Fibroblast of skin of right biceps (primary cell): ENCODE measurements around the gene SLC18B1.

Experiments
- DNase-seq: peaks from one replicate; pipeline ENCODE4 v3.0.0-alpha.2; 2013

The SLC18B1 gene

GRCh38 chr6:132797951-132798868 is at the start of gene SLC18B1:
TSS of gene SLC18B1 (minus strand) at chr6:132798637. CDS start at chr6:132798456, 181 bp downstream.
- DNase-seq, result peak; percentile 28

- DNase-seq, result no peak
Observed at GRCh38 chr6:132843316-132844035, 45.0 kb upstream of the SLC18B1 start.

DNA sequence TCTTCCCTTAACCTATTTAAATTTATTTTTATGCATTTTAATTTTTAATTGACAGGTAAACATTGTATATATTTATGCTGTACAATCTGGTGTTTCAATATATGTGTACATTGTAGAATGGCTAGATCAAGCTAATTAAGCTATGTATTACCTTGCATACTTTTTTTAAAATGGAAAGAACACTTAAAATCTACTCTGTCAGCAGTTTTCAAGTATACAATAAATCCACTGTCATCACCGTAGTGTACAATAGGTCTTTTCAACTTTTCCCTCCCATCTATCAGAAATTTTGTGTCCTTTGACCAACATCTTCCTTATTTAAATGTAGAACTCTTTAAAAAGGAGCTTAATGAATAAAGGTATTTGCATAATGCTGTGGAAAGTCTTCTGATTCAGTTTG is 43.5 kb upstream of the SLC18B1 start:
- DNase-seq, result no peak

GRCh38 chr6:132832891-132833290 is 34.5 kb upstream of the SLC18B1 start:
- no peak for DNase-seq

DNA sequence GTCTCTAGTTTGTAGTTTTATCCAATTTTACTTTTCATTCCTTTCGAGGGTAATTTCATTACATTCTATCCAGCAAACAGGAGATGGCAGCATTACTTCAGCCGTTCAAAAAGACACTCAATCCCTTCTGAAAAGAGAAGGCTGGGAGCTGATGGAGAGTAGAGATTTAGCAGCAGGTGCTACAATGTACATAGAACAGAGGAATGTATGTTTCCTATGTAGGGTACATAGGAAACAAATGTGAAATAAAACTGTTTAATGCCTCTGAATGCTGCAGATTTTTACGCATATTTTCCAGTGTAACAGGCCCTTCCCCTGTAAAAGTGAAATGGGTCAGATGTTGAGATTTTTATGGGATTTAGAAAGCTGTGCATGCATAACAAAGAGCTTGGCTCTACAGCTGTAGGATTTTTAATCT is 31.9 kb upstream of the SLC18B1 start:
- DNase-seq, result peak; percentile 24

DNA sequence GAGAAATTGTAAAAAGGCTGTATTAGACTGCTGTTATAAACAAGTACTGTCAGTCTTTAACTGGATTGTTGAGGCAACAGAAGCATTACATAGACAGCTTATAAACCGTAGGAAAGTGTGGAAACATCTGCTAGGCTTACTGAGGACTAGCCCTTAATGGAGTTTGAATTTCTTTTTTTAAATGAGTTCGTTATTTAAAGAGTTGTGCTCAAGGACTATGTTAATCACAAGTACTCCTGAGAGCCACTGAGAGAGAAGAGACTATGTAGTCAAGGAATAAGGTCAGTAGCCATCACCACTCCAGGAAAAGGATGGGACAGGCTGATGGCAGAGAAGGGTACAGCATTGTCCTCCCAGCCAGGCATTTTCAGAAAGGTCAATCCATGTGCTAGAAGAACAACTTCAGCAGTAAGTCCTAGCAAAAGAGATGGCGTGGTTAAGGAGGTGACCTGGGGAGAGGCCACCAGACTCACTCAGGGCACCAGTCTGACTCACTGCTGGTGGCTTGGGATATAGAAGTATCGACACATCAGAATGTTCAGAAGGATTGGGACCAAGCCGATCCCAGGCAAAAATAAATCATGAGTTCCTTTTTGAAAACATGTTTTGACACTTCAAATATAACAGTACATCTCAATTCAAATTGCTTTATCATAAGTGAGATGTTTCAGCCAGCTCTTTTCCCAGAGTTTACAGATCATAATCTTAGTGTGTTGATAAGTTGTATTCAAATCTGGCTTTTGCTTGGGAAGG is 22.4 kb upstream of the SLC18B1 start:
- peak; percentile 34 for DNase-seq

DNA sequence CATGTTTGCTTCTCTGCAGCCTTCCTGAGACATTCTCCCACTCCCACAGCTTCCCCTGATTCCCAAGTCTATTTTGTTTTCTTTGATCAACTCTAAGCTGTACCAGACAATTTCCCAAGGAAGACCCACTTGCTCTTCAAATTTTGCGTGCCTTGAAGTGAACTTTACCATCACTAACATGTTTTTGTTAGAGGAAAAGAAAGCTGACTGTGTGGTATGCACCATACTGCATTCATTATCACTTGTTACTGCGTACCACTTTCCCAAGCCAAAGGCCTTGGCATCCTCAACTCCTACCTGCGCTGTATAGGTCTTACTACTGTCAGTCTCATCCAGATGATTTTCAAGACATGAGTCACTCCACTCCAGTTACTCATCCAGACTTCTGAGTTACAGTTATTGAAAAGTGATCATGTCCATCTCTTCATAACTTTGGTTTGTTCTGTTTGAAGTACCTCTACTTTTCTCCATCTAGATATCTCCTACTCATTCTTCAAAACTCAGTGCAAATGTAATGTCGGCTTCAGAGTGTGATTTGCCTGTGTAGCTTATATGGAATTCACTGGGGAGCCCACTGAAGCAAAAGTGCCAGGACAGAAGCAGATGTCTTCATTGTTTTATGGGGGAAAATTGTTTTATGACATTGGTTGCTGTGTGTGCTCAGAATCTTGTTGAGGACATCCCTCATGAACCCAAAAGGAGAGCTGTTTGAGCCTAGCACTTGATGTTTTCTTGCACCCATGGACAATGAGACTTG is 21.1 kb upstream of the SLC18B1 start:
- peak; percentile 48 for DNase-seq

- peak; percentile 33 for DNase-seq
Observed at GRCh38 chr6:132818404-132819359, 20.2 kb upstream of the SLC18B1 start.

GRCh38 chr6:132817554-132818403 is 19.3 kb upstream of the SLC18B1 start:
- no peak for DNase-seq

GRCh38 chr6:132816660-132817059 is 18.2 kb upstream of the SLC18B1 start:
- DNase-seq, result no peak

DNA sequence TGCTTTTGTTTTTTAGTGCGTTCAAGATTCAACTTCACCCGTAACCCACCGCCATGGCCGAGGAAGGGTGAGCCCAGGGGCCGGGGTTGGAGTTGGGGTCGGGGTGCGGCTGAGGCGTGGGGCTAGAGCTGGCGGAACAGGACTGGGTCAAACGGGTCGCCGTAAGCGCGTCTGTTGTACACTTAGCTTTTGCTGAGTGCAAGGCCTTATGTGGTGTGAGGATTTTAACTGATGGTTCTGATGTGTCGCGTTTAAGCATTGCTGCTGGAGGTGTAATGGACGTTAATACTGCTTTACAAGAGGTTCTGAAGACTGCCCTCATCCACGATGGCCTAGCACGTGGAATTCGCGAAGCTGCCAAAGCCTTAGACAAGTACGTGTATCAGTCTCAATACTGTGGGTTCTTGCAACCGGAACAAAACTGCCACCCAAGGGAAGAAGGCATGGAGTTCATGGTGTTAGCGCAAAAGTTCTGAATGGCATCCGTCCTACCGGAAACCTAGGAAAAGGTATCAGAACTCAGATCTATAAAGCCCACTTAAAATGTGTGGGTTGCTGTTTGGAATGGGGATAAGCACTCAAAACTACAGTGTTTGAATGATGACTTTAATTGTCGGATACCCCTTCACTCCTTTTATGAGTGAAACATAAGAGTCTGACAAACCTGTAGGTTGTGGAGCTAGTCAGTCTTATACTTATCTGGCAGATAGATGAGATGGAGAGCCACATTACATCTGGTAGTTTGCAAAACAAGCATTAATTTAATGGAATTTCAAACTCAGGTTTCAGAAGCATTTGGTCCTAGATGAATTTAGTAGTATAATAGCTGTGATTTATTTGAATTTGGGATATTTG is 16.5 kb upstream of the SLC18B1 start:
- DNase-seq, result no peak

GRCh38 chr6:132813173-132813856 is 14.9 kb upstream of the SLC18B1 start:
- DNase-seq, result peak; percentile 46

DNA sequence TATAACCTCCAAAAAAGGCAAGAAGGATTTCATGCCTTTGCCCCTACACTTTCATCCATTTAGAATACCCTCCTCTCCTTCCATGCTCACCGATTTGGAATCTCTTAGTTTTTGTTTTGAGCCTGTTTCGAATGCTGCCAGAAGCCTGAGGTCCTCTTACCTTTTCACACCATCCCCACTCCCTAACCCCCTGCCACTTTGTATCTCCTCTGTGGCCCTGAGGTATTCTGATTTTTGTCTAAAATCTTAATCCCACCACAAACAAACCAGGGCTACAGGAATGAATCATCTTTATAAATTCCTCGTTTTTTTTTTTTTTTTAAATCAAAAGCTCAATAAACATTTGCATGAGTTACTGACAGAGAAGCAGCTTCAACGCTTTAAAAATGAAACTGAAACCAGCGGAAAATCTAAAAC is 14.3 kb upstream of the SLC18B1 start:
- DNase-seq, result no peak

DNA sequence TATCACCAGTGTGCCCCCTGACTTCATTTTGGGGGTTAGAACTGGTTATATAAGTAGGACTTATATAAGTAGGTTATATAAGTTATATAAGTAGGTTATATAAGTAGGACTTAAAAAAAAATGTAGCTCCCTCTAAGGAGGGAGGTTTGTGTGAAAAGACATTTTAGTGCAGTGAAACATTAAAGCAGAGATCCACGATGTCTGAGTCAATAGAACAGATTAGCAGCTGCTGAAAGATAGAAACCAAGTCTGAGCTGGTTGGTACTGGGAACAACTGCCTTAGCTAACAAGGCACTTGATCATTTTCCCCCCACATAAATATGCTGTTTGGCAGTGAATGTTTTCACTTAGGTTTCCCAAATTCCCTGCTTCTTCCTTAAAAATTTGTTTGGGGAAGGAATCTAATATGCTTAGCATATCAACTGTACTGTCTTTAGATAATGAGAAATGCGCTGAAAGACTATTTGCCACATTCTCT is 13.9 kb upstream of the SLC18B1 start:
- peak; percentile 47 for DNase-seq

DNA sequence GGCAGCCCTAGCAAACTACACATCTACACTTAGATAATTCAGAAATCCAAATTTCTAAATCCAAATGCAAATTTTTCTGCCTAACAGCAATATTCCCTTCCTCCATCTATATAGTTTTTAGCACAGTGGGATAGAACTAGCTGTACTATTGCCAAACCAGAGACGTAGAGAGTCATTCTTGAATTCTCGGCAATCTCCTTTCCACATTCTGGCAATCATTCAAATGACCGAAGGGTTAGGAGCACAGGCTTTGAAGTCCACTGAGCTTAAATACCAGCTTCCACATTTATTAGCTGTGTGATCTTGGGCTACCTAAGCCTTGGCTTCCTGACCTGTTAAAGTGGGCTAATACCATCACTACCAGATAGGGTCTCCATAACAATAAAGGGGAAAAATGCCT is 12.8 kb upstream of the SLC18B1 start:
- peak; percentile 14 for DNase-seq

- DNase-seq, result no peak
Observed at GRCh38 chr6:132805548-132805947, 7.1 kb upstream of the SLC18B1 start.

DNA sequence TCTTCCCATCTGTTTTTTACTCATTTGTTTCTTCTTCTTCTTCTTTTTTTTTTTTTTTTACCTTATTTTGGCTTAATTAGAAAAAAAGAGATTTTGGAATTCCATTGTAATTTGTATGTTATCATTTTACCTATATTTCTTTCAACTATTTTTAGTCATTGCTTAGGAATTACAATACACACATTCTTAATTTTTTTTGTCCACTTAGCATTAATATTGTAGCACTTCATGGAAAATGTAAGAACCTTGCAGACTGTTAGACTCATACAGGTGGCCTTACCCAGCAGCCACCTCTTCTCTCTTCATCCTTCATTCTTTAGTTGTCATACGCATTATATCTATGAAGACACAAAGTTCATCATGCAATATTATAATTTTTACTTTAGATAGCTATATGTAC is 5.8 kb upstream of the SLC18B1 start:
- no peak for DNase-seq

DNA sequence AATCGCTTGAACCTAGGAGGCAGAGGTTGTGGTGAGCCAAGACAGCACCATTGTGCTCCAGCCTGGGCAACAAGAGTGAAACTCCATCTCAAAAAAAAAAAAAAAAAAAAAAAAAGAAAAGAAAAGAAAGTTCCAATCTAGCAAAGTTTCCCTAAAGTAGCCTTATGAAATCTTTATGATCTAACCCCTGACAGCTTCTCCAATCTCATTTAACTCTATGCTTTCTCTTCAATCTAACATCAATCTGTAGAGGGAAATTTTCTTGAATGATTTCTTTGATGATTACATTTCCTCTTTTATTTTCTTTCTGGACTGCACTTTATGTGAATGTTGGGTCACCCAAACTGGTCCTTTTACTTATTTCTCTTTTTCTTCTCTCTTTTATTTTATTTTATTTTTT is 2.2 kb upstream of the SLC18B1 start:
- DNase-seq, result no peak
